CD4-positive, alpha-beta T cell (primary cell): ENCODE data around the gene TCF3. TPM values are rescaled to one million over a fixed set of nuclear protein-coding genes. Genes with fewer than 3 reads are reported as not detected.

Experiments used
- ATAC-seq: fragments of 200-7000 bp; cut with Tn5 transposase; one replicate; pipeline ENCODE4 v1.10.0; 2022; ENCODE audit warnings: mild to moderate bottlenecking; ENCODE audit not compliant: poor library complexity
- CTCF ChIA-PET: fragments of 350-600 bp; sonication (Branson Sonifier 250); formaldehyde crosslinking; loops from one replicate; lab custom pipeline; 2021; ENCODE audit warnings: antibody characterized with exemption, inconsistent platforms; lab: Charles Lee
- POLR2A ChIA-PET: fragments of 350-600 bp; sonication (Branson Sonifier 250); formaldehyde crosslinking; loops from one replicate; lab custom pipeline; 2021; ENCODE audit warnings: antibody characterized with exemption, inconsistent platforms; lab: Charles Lee
- DNase-seq, 14 experiments: peaks; one replicate each; pipeline ENCODE4 v3.0.0-alpha.2; 2013 to 2020; ENCODE audit warnings: mixed read lengths in 2 of 14
- H3K27ac ChIP-seq, 2 donors: one replicate each; pipeline versions ENCODE4 v1.5.1 to v1.7.0; 2013; ENCODE audit warnings: low read length in 2 of 2, low read depth in 1 of 2, mild to moderate bottlenecking in 1 of 2
- H3K27me3 ChIP-seq, 2 experiments: 1 replicate in 1 of 2; 2 replicates in 1 of 2; pipeline versions ENCODE4 v1.6.1 to v1.7.0; 2013; ENCODE audit warnings: low read length in 2 of 2, control low read depth in 1 of 2, mild to moderate bottlenecking in 1 of 2, moderate library complexity in 1 of 2; ENCODE audit not compliant: insufficient read depth in 2 of 2, control insufficient read depth in 1 of 2
- H3K36me3 ChIP-seq: one replicate; pipeline ENCODE4 v1.6.1; 2013; ENCODE audit warnings: low read length, control low read depth; ENCODE audit not compliant: insufficient read depth
- H3K4me1 ChIP-seq: one replicate; pipeline ENCODE4 v1.6.1; 2013; ENCODE audit warnings: low read length, control low read depth; ENCODE audit not compliant: insufficient read depth
- H3K4me3 ChIP-seq: one replicate; pipeline ENCODE4 v1.5.1; 2013; ENCODE audit warnings: mild to moderate bottlenecking, low read length, moderate library complexity
- H3K9me3 ChIP-seq, 2 experiments: 1 replicate in 1 of 2; 2 replicates in 1 of 2; pipeline versions ENCODE4 v1.6.1 to v1.7.0; 2013; ENCODE audit warnings: low read length in 2 of 2, mild to moderate bottlenecking in 2 of 2, control low read depth in 1 of 2, moderate library complexity in 1 of 2; ENCODE audit not compliant: control insufficient read depth in 1 of 2, insufficient read depth in 1 of 2
- H3K27ac Mint-ChIP-seq: one replicate; pipeline ENCODE4 v1.8.0; 2020; ENCODE audit warnings: mixed read lengths
- H3K27me3 Mint-ChIP-seq: one replicate; pipeline ENCODE4 v1.8.0; 2021; ENCODE audit warnings: mixed read lengths
- H3K36me3 Mint-ChIP-seq: one replicate; pipeline ENCODE4 v1.8.0; 2021; ENCODE audit warnings: low read depth, mixed read lengths
- H3K4me1 Mint-ChIP-seq: one replicate; pipeline ENCODE4 v1.8.0; 2021; ENCODE audit warnings: low read depth, mixed read lengths
- H3K4me3 Mint-ChIP-seq: one replicate; pipeline ENCODE4 v1.8.0; 2020; ENCODE audit warnings: mild to moderate bottlenecking, mixed read lengths
- H3K9me3 Mint-ChIP-seq: one replicate; pipeline ENCODE4 v1.8.0; 2020; ENCODE audit warnings: mixed read lengths
- CTCF ChIP-seq: fragments of 200-600 bp; IDR thresholded peaks from one replicate; pipeline ENCODE4 v1.8.0; 2022; ENCODE audit warnings: antibody characterized with exemption, mild to moderate bottlenecking
- intact Hi-C, 2 experiments: fragments of 100-400 bp; cut with DNase I in 1 of 2; cut with micrococcal nuclease in 1 of 2; formaldehyde crosslinking; loops; one replicate each; pipeline versions ENCODE4 v1.15.1 to v1.9.0; 2023 to 2025; cut with DNase I, micrococcal nuclease
- total RNA-seq, 174 experiments: library from RNA in 2 of 174; stranded (reverse) in 2 of 174; gene quantifications; one replicate each; pipeline ENCODE4 v1.2.3 and lab custom pipeline; 2021 to 2026

The TCF3 gene
- total RNA-seq, 2 experiments from 2014 or later: 51.2 to 52.2 TPM

GRCh38 chr19:1591421-1592023 is 60.9 kb downstream of the TCF3 start:
- Mint-ChIP-seq H3K9me3 (no peaks in the 10 kb centered on the region), H3K27me3 (no peaks in the 10 kb centered on the region), H3K4me3 (peak overlapping the region; percentile 86), H3K4me1 (peaks cover 21% of the 10 kb centered on the region), H3K36me3 (peaks cover 13% of the 10 kb centered on the region), H3K27ac (peak overlapping the region; percentile 80)
- peak in 2 of 14 experiments; percentile 45 to 57 for DNase-seq
- peak overlapping the region; percentile 87 for H3K27ac ChIP-seq
- intact Hi-C loops: loop anchor here in 1 of 2 experiments (1.0 to 2.0 kb wide), 4 partner anchors 14 to 221 kb away; partner anchors contain the start of genes ATP8B3, MEX3D, TCF3 and UQCR11
- peaks cover 33% of the 10 kb centered on the region for H3K4me1 ChIP-seq
- H3K4me3 ChIP-seq: peak overlapping the region; percentile 88
- H3K9me3 ChIP-seq: no peaks in the 10 kb centered on the region
- peaks cover 4% of the 10 kb centered on the region for H3K36me3 ChIP-seq
- TF ChIP-seq CTCF: no peak
- ATAC-seq: no peak
- H3K27me3 ChIP-seq: no peaks in the 10 kb centered on the region
- ChIA-PET CTCF (interaction anchor here (0.6 to 2.0 kb wide), 6 partner anchors 14 to 234 kb away, joined by 3 to 10 read pairs (median 4); no protein-coding TSS in a partner anchor), POLR2A (interaction anchor here (1.2 to 3.0 kb wide), 3 partner anchors 14 to 61 kb away, joined by 4 to 36 read pairs (median 13); partner anchors contain the start of genes TCF3 and UQCR11)

GRCh38 chr19:1590641-1591397 is 61.6 kb downstream of the TCF3 start:
- ChIA-PET POLR2A (interaction anchor here (1.2 to 1.9 kb wide), 2 partner anchors 15 to 62 kb away, joined by 4 to 13 read pairs; partner anchors contain the start of genes TCF3 and UQCR11), CTCF (interaction anchor here (0.6 to 2.0 kb wide), 7 partner anchors 15 to 1837 kb away, joined by 3 to 10 read pairs (median 4); no protein-coding TSS in a partner anchor)
- Mint-ChIP-seq H3K4me3 (peak overlapping the region; percentile 86), H3K36me3 (peaks cover 15% of the 10 kb centered on the region), H3K27ac (peak overlapping the region; percentile 80), H3K27me3 (no peaks in the 10 kb centered on the region), H3K9me3 (no peaks in the 10 kb centered on the region), H3K4me1 (peaks cover 25% of the 10 kb centered on the region)
- peaks cover 33% of the 10 kb centered on the region for H3K4me1 ChIP-seq
- peak overlapping the region; percentile 88 for H3K4me3 ChIP-seq
- no peak for ATAC-seq
- no peak for TF ChIP-seq CTCF
- peaks cover 2% of the 10 kb centered on the region for H3K36me3 ChIP-seq
- no peaks in the 10 kb centered on the region for H3K9me3 ChIP-seq
- H3K27me3 ChIP-seq: no peaks in the 10 kb centered on the region
- intact Hi-C loops: loop anchor here in 1 of 2 experiments (2.0 kb wide), 1 partner anchor 22 kb away; the partner anchor contains the start of gene MEX3D
- DNase-seq: peak in 6 of 14 experiments; percentile 21 to 58 (median 28)
- H3K27ac ChIP-seq: peak overlapping the region in 1 of 2 donors; percentile 37

- Mint-ChIP-seq H3K9me3 (no peaks in the 10 kb centered on the region), H3K4me3 (peak overlapping the region; percentile 15), H3K27ac (no peak overlapping the region), H3K27me3 (no peaks in the 10 kb centered on the region), H3K36me3 (peaks cover 17% of the 10 kb centered on the region), H3K4me1 (peaks cover 23% of the 10 kb centered on the region)
- no peak for TF ChIP-seq CTCF
- no peaks in the 10 kb centered on the region for H3K9me3 ChIP-seq
- H3K4me1 ChIP-seq: peaks cover 34% of the 10 kb centered on the region
- no peaks in the 10 kb centered on the region for H3K27me3 ChIP-seq
- peaks cover 10% of the 10 kb centered on the region for H3K36me3 ChIP-seq
- intact Hi-C loops: no loop called here
- ChIA-PET POLR2A (no interaction called here), CTCF (no interaction called here)
- ATAC-seq (no peak), DNase-seq (no peak)
- H3K27ac ChIP-seq: no peak overlapping the region
- H3K4me3 ChIP-seq: no peak overlapping the region
Observed at GRCh38 chr19:1587872-1588271, 64.5 kb downstream of the TCF3 start.
